Hepatocyte (in vitro differentiated cells): ENCODE data around the gene AP1S3.

Source experiments
- EZH2 ChIP-seq: fragments of 200-600 bp; sonication (generic); IDR thresholded peaks from 2 replicates; pipeline ENCODE4 v1.6.1; 2016; ENCODE audit warnings: antibody characterized with exemption, mild to moderate bottlenecking, borderline replicate concordance
- TF ChIP-seq, protein P1 (sequence below): fragments of 200-600 bp; sonication (generic); IDR thresholded peaks from 2 replicates; pipeline ENCODE4 v1.5.1; 2016; ENCODE audit warnings: antibody characterized with exemption, mild to moderate bottlenecking; ENCODE audit not compliant: poor library complexity

DNA sequence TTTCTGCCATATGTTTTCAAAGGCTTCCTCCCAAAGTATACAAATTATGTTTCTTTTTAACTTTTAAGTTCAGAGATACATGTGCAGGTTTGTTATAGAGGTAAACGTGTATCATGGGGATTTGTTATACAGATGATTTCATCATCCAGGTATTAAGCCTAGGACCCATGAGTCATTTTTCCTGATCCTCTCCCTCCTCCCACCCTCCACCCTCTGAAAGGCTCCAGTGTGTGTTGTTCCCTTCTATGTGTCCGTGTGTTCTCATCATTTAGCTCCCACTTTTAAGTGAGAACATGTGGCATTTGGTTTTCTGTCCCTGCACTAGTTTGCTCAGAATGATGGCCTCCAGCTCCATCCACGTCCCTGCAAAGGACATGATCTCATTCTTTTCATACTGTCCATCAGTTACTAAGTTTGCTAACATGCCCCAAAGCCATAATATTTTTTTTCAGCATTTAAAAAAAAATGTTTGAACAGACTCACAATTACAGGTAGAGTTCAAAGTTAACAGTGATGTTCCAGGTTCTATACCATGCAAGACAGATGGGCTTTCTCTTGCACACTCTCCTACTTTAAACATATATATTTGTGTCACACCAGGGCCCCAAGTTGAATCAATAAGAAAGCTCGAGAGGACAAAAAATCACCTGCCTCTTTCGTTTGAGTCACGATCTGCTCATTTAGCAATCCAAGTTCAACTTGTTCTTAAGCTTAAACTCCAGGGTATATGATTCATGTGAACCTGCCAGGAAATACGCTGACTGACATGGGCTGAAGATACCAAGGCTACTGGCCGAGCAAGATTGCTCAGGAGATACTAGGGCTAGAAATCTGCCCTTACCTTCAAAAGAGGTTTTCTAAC is 77.6 kb downstream of the AP1S3 start:
- TF ChIP-seq, protein P1, sequence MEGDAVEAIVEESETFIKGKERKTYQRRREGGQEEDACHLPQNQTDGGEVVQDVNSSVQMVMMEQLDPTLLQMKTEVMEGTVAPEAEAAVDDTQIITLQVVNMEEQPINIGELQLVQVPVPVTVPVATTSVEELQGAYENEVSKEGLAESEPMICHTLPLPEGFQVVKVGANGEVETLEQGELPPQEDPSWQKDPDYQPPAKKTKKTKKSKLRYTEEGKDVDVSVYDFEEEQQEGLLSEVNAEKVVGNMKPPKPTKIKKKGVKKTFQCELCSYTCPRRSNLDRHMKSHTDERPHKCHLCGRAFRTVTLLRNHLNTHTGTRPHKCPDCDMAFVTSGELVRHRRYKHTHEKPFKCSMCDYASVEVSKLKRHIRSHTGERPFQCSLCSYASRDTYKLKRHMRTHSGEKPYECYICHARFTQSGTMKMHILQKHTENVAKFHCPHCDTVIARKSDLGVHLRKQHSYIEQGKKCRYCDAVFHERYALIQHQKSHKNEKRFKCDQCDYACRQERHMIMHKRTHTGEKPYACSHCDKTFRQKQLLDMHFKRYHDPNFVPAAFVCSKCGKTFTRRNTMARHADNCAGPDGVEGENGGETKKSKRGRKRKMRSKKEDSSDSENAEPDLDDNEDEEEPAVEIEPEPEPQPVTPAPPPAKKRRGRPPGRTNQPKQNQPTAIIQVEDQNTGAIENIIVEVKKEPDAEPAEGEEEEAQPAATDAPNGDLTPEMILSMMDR, result no peak
- TF ChIP-seq EZH2, result no peak
